HG03432 (cell line): Measurements from ENCODE around the gene NRK.
"Not testable (repeated sequence)": the region's sequence is repeated elsewhere in the genome, so short reads cannot be mapped to it uniquely, and the experiment has no call there.

Source experiments
- ATAC-seq: cut with Tn5 transposase; IDR thresholded peaks from one replicate; pipeline ENCODE4 v1.9.1; 2021; ENCODE audit warnings: mild to moderate bottlenecking, moderate library complexity; ENCODE audit not compliant: unreplicated experiment

Gene NRK

GRCh38 chrX:105876658-105877057 is 54.3 kb downstream of the NRK start:
- ATAC-seq = no peak

DNA sequence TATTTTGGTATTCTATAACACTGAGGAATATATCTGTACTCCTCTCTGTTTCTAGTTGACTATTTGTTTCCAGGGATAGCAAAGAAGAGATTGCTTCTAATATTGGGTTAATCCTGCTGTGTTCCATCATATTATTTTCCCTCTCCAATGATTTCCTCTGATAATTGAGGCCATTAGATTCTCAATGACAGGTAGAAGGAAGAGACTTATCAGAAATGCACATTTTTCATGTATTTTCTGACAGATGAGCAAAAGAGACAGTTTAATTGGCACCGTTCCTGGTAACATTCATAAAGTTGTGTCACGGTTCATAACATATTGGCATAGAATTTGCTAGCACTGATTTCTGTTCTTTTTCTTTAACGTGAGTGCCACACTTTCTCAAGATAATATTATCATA is 58.2 kb downstream of the NRK start:
- ATAC-seq = no peak

- no peak for ATAC-seq
These were observed 60.4 kb downstream of the NRK start for GRCh38 chrX:105882581-105883275.

GRCh38 chrX:105894721-105895120 is 72.4 kb downstream of the NRK start:
- ATAC-seq = no peak

DNA sequence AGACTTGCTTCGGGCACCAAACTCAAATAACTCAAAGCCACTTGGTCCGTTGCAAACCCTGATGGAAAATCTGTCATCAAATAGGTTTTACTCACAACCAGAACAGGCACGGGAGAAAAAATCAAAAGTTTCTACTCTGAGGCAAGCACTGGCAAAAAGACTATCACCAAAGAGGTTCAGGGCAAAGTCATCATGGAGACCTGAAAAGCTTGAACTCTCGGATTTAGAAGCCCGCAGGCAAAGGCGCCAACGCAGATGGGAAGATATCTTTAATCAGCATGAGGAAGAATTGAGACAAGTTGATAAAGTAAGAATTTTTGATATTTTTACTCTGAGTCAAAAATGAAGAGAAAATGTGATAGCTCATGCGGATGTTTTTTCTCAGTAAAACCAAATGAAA is 87.2 kb downstream of the NRK start:
- no peak for ATAC-seq

DNA sequence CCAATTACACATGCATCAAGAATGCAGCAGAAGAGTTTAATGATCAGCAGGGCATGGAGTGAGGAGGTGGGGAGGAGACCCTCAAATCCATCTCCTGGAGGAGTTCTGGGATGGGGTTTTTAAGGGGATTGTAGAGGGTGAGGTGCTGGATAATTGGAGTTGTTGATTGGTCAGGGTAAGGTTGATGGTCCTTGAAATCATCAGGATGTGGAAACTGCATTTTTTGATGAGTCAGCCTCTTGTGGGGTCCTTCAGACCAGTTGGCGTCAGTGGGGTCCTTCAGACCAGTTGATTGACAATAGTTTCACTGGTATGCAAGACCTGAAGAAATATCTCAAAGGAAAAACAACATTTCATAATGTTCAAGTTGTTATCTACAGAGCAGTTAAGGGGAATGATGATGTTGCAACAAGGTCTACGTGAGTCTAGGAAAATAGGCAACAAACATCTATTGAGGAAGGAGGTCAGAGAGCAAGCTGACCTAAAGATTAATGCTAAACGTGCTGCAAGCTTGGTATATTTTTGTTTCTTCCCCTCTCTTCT is 88.3 kb downstream of the NRK start:
- no peak for ATAC-seq

DNA sequence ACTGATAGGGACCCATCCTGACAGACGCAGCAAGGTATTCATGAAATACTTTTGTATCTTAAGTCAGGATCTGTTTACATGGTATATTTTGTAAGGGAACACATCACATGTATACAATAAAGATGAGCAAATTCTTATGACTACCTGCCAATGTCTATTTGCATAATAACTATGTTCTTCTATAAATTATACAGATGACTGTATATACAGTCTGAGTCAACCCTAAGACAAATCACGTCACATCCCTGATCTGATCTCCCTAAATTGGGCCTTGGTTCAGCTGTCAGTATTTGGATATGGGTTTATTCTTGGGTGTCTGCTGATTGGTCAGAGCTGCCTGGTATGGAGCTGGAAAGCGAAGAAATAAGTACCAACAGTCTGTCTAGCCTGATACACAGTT is 122.9 kb downstream of the NRK start:
- no peak for ATAC-seq

- ATAC-seq = no peak
These were observed 147.1 kb downstream of the NRK start for GRCh38 chrX:105969487-105969886.

- no peak for ATAC-seq
These were observed 150.5 kb downstream of the NRK start for GRCh38 chrX:105972690-105973386.

- ATAC-seq = no peak
These were observed 151.0 kb downstream of the NRK start for GRCh38 chrX:105973387-105973739.

DNA sequence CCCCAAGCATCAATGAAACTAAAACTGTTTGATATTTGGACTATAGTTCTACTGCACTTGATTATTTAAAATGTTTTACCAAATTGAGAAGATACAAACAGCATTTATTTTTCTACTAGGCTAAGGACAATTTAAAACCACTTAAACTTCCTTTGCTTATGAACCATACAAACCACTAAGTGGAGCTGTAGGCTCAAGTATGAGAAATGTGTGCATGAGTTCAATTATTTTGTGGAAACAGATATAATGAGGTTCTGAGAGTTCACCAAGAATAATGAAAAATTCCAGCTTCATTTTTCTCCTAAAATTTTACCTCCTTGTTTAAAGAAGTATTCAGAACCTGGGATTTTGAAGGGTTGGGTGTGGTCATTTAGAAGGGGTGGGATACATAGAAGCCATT is 153.0 kb downstream of the NRK start:
- ATAC-seq = no peak

- ATAC-seq = no peak
These were observed 159.6 kb downstream of the NRK start for GRCh38 chrX:105981772-105982485.

DNA sequence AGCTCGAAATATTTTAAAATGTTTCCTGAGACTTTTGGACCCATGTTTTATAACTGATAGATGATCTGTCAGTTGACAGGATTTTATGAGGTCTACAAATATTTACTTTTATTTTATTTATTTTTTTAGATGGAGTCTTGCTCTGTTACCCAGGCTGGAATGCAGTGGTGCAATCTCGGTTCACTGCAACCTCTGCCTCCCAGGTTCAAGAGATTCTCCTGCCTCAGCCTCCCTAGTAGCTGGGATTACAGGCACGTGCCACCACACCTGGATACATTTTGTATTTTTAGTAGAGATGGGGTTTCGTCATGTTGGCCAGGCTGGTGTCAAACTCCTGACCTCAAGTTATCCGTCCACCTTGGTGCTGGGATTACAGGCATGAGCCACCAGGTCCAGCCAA is 166.1 kb downstream of the NRK start:
- not testable (repeated sequence) for ATAC-seq

- no peak for ATAC-seq
These were observed 177.0 kb downstream of the NRK start for GRCh38 chrX:105999294-105999693.

DNA sequence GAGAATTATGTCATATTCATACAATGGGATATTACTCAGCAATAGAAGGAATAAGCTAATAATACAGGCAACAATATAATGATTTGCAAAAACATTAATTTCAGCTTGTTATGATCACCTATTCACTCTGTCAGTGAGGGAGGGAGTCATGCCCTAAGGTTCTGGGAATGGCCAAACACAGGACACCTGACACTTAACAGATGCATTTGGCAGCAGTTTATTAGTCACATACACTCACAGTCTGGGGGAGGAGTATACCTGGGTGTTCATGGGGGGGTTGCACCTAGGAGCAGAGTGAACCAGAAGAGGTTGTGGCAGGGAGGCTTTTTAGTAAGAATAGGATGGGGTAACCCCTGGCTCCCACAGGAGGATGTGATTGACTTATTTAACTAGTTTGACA is 177.9 kb downstream of the NRK start:
- no peak for ATAC-seq

DNA sequence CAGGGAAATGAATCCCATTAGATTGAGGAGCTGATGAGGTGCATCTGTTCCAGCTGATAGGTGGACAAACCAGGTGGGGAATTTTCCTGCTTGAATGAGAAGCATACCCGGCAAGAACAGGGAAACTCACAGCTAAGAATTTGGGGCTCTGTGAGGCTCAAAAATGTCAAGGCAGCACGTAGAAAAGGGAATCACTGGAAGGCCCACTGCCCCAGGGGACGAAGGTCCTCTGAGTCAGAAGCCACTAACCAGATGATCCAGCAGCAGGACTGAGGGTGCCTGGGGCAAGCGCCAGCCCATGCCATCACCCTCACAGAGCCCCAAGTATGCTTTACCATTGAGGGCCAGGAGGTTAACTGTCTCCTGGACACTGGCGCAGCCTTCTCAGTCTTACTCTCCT is 178.3 kb downstream of the NRK start:
- not testable (repeated sequence) for ATAC-seq

DNA sequence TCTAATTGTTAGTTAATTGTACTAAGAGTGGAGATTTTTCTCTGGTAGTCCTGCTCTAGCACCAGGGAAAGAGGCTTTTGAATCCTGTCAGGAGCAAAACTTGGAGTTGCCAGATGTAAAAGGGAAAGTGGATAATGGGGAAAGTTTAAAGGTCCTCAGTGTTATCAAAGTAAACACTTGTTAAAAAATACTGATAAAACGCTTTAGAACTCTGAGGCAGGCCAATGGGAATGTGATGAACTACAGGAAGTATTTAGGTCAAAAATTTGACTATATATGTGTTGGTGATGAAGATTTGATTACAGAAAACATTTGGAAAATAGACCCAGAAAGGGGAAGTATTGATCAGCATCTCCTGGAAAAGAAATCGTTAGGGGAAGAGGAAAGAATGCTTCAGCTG is 183.3 kb downstream of the NRK start:
- no peak for ATAC-seq

DNA sequence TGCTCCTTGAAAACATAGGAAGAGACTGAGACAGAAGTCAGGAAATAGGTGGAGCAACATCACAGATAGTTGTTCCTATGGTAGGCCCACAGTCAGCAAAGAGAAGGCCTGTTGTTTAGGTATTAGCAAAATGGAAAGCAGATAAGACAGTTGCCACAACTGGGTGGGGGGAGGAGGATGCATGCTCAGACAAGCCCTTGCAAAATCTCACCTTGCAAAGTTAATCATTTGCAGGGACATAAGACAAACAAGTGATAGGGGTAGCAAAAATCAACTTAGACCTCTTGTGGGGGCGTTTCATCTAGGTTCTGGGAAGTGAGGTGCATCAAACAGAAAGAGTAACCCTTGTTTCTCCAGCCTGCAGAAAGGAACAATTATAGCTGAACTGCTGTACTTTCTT is 185.5 kb downstream of the NRK start:
- ATAC-seq = no peak
